CD4-positive, CD25-positive, alpha-beta regulatory T cell (primary cell): Measurements from ENCODE around the gene LRRTM4. TPM values are rescaled to one million over a fixed set of nuclear protein-coding genes. Genes with fewer than 3 reads are reported as not detected.

ENCODE experiments used
- ATAC-seq, 2 donors: fragments of 150-1000 bp; cut with Tn5 transposase; one replicate each; pipeline ENCODE4 v1.10.0; 2021; ENCODE audit warnings: low read depth in 2 of 2, moderate number of reproducible peaks in 2 of 2, moderate library complexity in 1 of 2
- DNase-seq, 3 donors: peaks; one replicate each; pipeline versions ENCODE4 v3.0.0 to v3.0.0-alpha.2; 2012 to 2022; ENCODE audit warnings: mixed read lengths in 1 of 3
- H3K27ac ChIP-seq: one replicate; pipeline ENCODE4 v1.7.0; 2013; ENCODE audit warnings: mild to moderate bottlenecking, low read length; ENCODE audit not compliant: insufficient read depth, poor library complexity, severe bottlenecking
- H3K27me3 ChIP-seq: one replicate; pipeline ENCODE4 v1.7.0; 2013; ENCODE audit warnings: low read length; ENCODE audit not compliant: control insufficient read depth, insufficient read depth
- H3K36me3 ChIP-seq: one replicate; pipeline ENCODE4 v1.7.0; 2013; ENCODE audit warnings: mild to moderate bottlenecking, low read length, moderate library complexity; ENCODE audit not compliant: control insufficient read depth, insufficient read depth
- H3K4me1 ChIP-seq: 2 replicates; pipeline ENCODE4 v1.7.0; 2013; ENCODE audit warnings: mild to moderate bottlenecking, low read length; ENCODE audit not compliant: insufficient read depth, control insufficient read depth, poor library complexity, severe bottlenecking
- H3K4me3 ChIP-seq: one replicate; pipeline ENCODE4 v1.7.0; 2013; ENCODE audit warnings: low read depth, mild to moderate bottlenecking, low read length, moderate library complexity
- H3K9me3 ChIP-seq, 2 experiments: 1 replicate in 1 of 2; 2 replicates in 1 of 2; pipeline ENCODE4 v1.7.0; 2013; ENCODE audit warnings: low read length in 2 of 2, mild to moderate bottlenecking in 1 of 2, moderate library complexity in 1 of 2; ENCODE audit not compliant: control insufficient read depth in 2 of 2
- H3K27ac Mint-ChIP-seq, 3 donors: one replicate each; pipeline ENCODE4 v1.8.0; 2020 to 2022; ENCODE audit warnings: mild to moderate bottlenecking in 3 of 3, mixed read lengths in 3 of 3, moderate library complexity in 2 of 3
- H3K27me3 Mint-ChIP-seq: one replicate; pipeline ENCODE4 v1.8.0; 2022; ENCODE audit warnings: mild to moderate bottlenecking, mixed read lengths
- H3K36me3 Mint-ChIP-seq: one replicate; pipeline ENCODE4 v1.8.0; 2020; ENCODE audit warnings: mixed read lengths
- H3K4me1 Mint-ChIP-seq, 4 donors: one replicate each; pipeline ENCODE4 v1.8.0; 2020 to 2022; ENCODE audit warnings: mixed read lengths in 4 of 4, mild to moderate bottlenecking in 1 of 4
- H3K4me3 Mint-ChIP-seq, 4 donors: one replicate each; pipeline ENCODE4 v1.8.0; 2020 to 2022; ENCODE audit warnings: mild to moderate bottlenecking in 4 of 4, mixed read lengths in 4 of 4, moderate library complexity in 3 of 4
- H3K9me3 Mint-ChIP-seq, 7 donors: one replicate each; pipeline ENCODE4 v1.8.0; 2020 to 2022; ENCODE audit warnings: mixed read lengths in 7 of 7, mild to moderate bottlenecking in 3 of 7, moderate library complexity in 2 of 7
- polyA plus RNA-seq, 4 donors: library from polyadenylated mRNA; unstranded; fragments of 300-500 nt; fragmentation: Illumina TruSeq; gene quantifications; one replicate each; pipeline ENCODE4 v1.2.3, GENCODE V29; 2021
- total RNA-seq: library from RNA; stranded (reverse); gene quantifications from one replicate; pipeline ENCODE4 v1.2.3, GENCODE V29; 2022

LRRTM4 gene
- total and polyA plus RNA-seq, 5 donors from 2014 or later = not detected

DNA sequence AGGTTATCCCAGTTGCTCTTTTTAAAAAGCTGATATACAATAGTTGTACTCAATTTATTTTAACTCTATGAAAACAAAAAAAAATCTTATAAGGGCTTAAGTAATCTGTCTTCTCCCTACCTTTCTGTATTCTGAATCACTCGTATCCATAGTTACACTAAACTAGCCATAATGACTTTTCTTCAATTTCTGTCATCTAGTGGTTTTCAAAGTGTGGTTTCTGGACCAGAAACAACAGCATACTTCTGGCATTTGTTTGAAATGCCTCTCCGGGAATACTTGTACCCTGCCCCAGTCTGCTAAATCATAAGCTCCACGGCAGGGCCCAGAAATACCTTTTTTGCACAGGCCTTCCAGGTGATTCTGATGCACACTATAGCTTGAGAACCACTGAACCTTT, 253.6 kb downstream of the LRRTM4 start:
- no peaks in the 10 kb centered on the region for H3K4me1 ChIP-seq
- Mint-ChIP-seq H3K27me3 (no peaks in the 10 kb centered on the region), H3K27ac (no peak overlapping the region), H3K36me3 (no peaks in the 10 kb centered on the region), H3K4me3 (no peak overlapping the region), H3K4me1 (no peaks in the 10 kb centered on the region), H3K9me3 (peaks cover 0 to 36% (median 14%) of the 10 kb centered on the region in 7 donors)
- H3K27ac ChIP-seq = no peak overlapping the region
- peaks cover 0 to 2% of the 10 kb centered on the region in 2 experiments for H3K9me3 ChIP-seq
- ATAC-seq (no peak), DNase-seq (no peak)
- H3K4me3 ChIP-seq = no peak overlapping the region
- no peaks in the 10 kb centered on the region for H3K36me3 ChIP-seq
- no peaks in the 10 kb centered on the region for H3K27me3 ChIP-seq

GRCh38 chr2:77232909-77233425, 289.2 kb downstream of the LRRTM4 start:
- Histone ChIP-seq H3K4me1 (no peaks in the 10 kb centered on the region), H3K36me3 (no peaks in the 10 kb centered on the region), H3K27me3 (no peaks in the 10 kb centered on the region), H3K9me3 (peaks cover 0 to 4% of the 10 kb centered on the region in 2 experiments), H3K27ac (no peak overlapping the region), H3K4me3 (no peak overlapping the region)
- Mint-ChIP-seq H3K4me3 (no peak overlapping the region), H3K36me3 (no peaks in the 10 kb centered on the region), H3K27ac (no peak overlapping the region), H3K9me3 (peaks cover 5 to 21% (median 13%) of the 10 kb centered on the region in 7 donors), H3K27me3 (no peaks in the 10 kb centered on the region), H3K4me1 (no peaks in the 10 kb centered on the region)
- ATAC-seq (no peak), DNase-seq (no peak)

GRCh38 chr2:77228391-77228790, 293.8 kb downstream of the LRRTM4 start:
- no peaks in the 10 kb centered on the region for H3K4me1 ChIP-seq
- no peak for ATAC-seq
- H3K27me3 Mint-ChIP-seq = no peaks in the 10 kb centered on the region
- H3K9me3 ChIP-seq = peaks cover 2 to 4% of the 10 kb centered on the region in 2 experiments
- DNase-seq = no peak
- H3K27ac Mint-ChIP-seq = no peak overlapping the region
- no peaks in the 10 kb centered on the region for H3K36me3 ChIP-seq
- no peaks in the 10 kb centered on the region for H3K36me3 Mint-ChIP-seq
- no peak overlapping the region for H3K27ac ChIP-seq
- peaks cover 5 to 10% (median 8%) of the 10 kb centered on the region in 7 donors for H3K9me3 Mint-ChIP-seq
- H3K4me3 ChIP-seq = no peak overlapping the region
- no peak overlapping the region for H3K4me3 Mint-ChIP-seq
- no peaks in the 10 kb centered on the region for H3K4me1 Mint-ChIP-seq
- no peaks in the 10 kb centered on the region for H3K27me3 ChIP-seq

- H3K27ac ChIP-seq = no peak overlapping the region
- H3K4me3 ChIP-seq = no peak overlapping the region
- DNase-seq (no peak), ATAC-seq (no peak)
- H3K36me3 ChIP-seq = no peaks in the 10 kb centered on the region
- peaks cover 2 to 4% of the 10 kb centered on the region in 2 experiments for H3K9me3 ChIP-seq
- H3K27me3 ChIP-seq = no peaks in the 10 kb centered on the region
- H3K27me3 Mint-ChIP-seq = no peaks in the 10 kb centered on the region
- H3K27ac Mint-ChIP-seq = no peak overlapping the region
- peaks cover 0 to 22% (median 5%) of the 10 kb centered on the region in 7 donors for H3K9me3 Mint-ChIP-seq
- no peaks in the 10 kb centered on the region for H3K36me3 Mint-ChIP-seq
- no peaks in the 10 kb centered on the region for H3K4me1 ChIP-seq
- H3K4me1 Mint-ChIP-seq = no peaks in the 10 kb centered on the region
- H3K4me3 Mint-ChIP-seq = no peak overlapping the region
Measured at GRCh38 chr2:77210725-77211124, 311.5 kb downstream of the LRRTM4 start.

DNA sequence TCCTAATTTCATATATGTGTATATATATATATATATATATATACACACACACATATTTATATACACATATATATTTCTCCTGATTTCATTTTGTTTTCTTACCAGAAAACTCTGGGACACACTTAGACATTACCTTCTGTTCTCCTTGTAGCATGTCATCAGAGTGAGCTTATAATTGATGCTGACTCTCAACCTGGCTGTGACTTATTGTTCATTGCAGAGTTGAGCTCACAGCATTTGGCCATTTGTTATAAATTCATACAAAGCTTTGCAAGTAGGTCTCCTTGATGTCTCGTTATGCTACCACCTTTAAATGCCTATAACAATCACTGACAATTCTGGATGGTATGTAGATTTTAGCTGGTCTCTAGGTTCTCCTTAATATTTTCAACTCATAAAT, 314.8 kb downstream of the LRRTM4 start:
- Mint-ChIP-seq H3K27ac (no peak overlapping the region), H3K9me3 (peaks cover 2 to 21% (median 6%) of the 10 kb centered on the region in 7 donors), H3K36me3 (no peaks in the 10 kb centered on the region), H3K27me3 (no peaks in the 10 kb centered on the region), H3K4me1 (no peaks in the 10 kb centered on the region), H3K4me3 (no peak overlapping the region)
- no peak for DNase-seq
- H3K4me3 ChIP-seq = no peak overlapping the region
- no peak for ATAC-seq
- H3K27ac ChIP-seq = no peak overlapping the region
- H3K9me3 ChIP-seq = peaks cover 0 to 4% of the 10 kb centered on the region in 2 experiments
- no peaks in the 10 kb centered on the region for H3K36me3 ChIP-seq
- no peaks in the 10 kb centered on the region for H3K27me3 ChIP-seq
- no peaks in the 10 kb centered on the region for H3K4me1 ChIP-seq

GRCh38 chr2:77201755-77202154, 320.4 kb downstream of the LRRTM4 start:
- ATAC-seq (no peak), DNase-seq (no peak)
- H3K36me3 ChIP-seq = no peaks in the 10 kb centered on the region
- no peaks in the 10 kb centered on the region for H3K4me1 Mint-ChIP-seq
- no peak overlapping the region for H3K27ac Mint-ChIP-seq
- H3K4me1 ChIP-seq = no peaks in the 10 kb centered on the region
- H3K27ac ChIP-seq = no peak overlapping the region
- no peak overlapping the region for H3K4me3 Mint-ChIP-seq
- no peak overlapping the region for H3K4me3 ChIP-seq
- H3K9me3 ChIP-seq = peaks cover 0 to 4% of the 10 kb centered on the region in 2 experiments
- no peaks in the 10 kb centered on the region for H3K27me3 ChIP-seq
- H3K9me3 Mint-ChIP-seq = peaks cover 0 to 12% (median 6%) of the 10 kb centered on the region in 7 donors
- H3K36me3 Mint-ChIP-seq = no peaks in the 10 kb centered on the region
- H3K27me3 Mint-ChIP-seq = no peaks in the 10 kb centered on the region

DNA sequence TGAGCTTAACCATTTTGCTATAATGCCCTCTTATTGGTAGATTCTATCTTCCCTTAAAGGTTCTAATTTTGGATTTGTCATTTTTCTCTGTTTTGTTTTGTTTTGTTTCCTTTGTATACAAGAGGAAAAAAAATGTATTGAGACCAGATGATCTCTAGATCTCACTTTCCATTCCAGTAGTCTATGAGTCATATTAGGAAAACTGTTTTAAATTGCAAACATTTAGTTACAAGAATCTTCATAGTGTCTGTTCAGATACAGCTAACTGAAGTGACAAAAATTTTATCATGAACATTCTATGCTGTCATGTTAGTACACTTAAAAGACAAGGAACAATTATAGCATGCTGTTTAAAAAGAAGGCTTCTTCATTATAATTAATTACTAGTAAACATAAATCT, 322.8 kb downstream of the LRRTM4 start:
- no peaks in the 10 kb centered on the region for H3K4me1 Mint-ChIP-seq
- no peaks in the 10 kb centered on the region for H3K36me3 Mint-ChIP-seq
- ATAC-seq (no peak), DNase-seq (no peak)
- no peak overlapping the region for H3K4me3 Mint-ChIP-seq
- H3K27ac ChIP-seq = no peak overlapping the region
- no peaks in the 10 kb centered on the region for H3K27me3 Mint-ChIP-seq
- H3K36me3 ChIP-seq = no peaks in the 10 kb centered on the region
- no peaks in the 10 kb centered on the region for H3K27me3 ChIP-seq
- no peaks in the 10 kb centered on the region for H3K4me1 ChIP-seq
- H3K4me3 ChIP-seq = no peak overlapping the region
- H3K9me3 ChIP-seq = no peaks in the 10 kb centered on the region
- no peak overlapping the region for H3K27ac Mint-ChIP-seq
- peaks cover 0 to 10% (median 3%) of the 10 kb centered on the region in 7 donors for H3K9me3 Mint-ChIP-seq

- no peak overlapping the region for H3K4me3 Mint-ChIP-seq
- DNase-seq = no peak
- H3K36me3 Mint-ChIP-seq = no peaks in the 10 kb centered on the region
- no peak overlapping the region for H3K27ac Mint-ChIP-seq
- no peaks in the 10 kb centered on the region for H3K4me1 ChIP-seq
- peaks cover 0 to 16% (median 2%) of the 10 kb centered on the region in 7 donors for H3K9me3 Mint-ChIP-seq
- H3K36me3 ChIP-seq = no peaks in the 10 kb centered on the region
- no peak overlapping the region for H3K27ac ChIP-seq
- no peaks in the 10 kb centered on the region for H3K27me3 Mint-ChIP-seq
- no peaks in the 10 kb centered on the region for H3K27me3 ChIP-seq
- no peak for ATAC-seq
- H3K4me1 Mint-ChIP-seq = no peaks in the 10 kb centered on the region
- H3K4me3 ChIP-seq = no peak overlapping the region
- no peaks in the 10 kb centered on the region for H3K9me3 ChIP-seq
Measured at GRCh38 chr2:77193858-77194448, 328.2 kb downstream of the LRRTM4 start.
